Activated naive CD8-positive, alpha-beta T cell (primary cell): Measurements from ENCODE around the gene ZNF317.
"Not testable (repeated sequence)": the region's sequence is repeated elsewhere in the genome, so short reads cannot be mapped to it uniquely, and the experiment has no call there.

Source experiments
- H3K27ac Mint-ChIP-seq: one replicate; pipeline ENCODE4 v1.8.0; 2021; ENCODE audit warnings: mixed read lengths
- H3K27me3 Mint-ChIP-seq: one replicate; pipeline ENCODE4 v1.8.0; 2021; ENCODE audit warnings: mixed read lengths
- H3K36me3 Mint-ChIP-seq: one replicate; pipeline ENCODE4 v1.8.0; 2021; ENCODE audit warnings: mixed read lengths
- H3K4me1 Mint-ChIP-seq: one replicate; pipeline ENCODE4 v1.8.0; 2021; ENCODE audit warnings: low read depth, mixed read lengths
- H3K4me3 Mint-ChIP-seq: one replicate; pipeline ENCODE4 v1.8.0; 2021; ENCODE audit warnings: mild to moderate bottlenecking, mixed read lengths
- H3K9me3 Mint-ChIP-seq: one replicate; pipeline ENCODE4 v1.8.0; 2021; ENCODE audit warnings: low read depth, mixed read lengths

Gene ZNF317

GRCh38 chr19:9151367-9151766 lies 11.2 kb downstream of the ZNF317 start:
- H3K27me3 Mint-ChIP-seq, result no peaks in the 10 kb centered on the region
- peak overlapping the region; percentile 32 for H3K4me3 Mint-ChIP-seq
- H3K4me1 Mint-ChIP-seq, result peaks cover 75% of the 10 kb centered on the region
- no peak overlapping the region for H3K27ac Mint-ChIP-seq
- peaks cover 65% of the 10 kb centered on the region for H3K36me3 Mint-ChIP-seq
- peaks cover 4% of the 10 kb centered on the region for H3K9me3 Mint-ChIP-seq

- H3K4me1 Mint-ChIP-seq, result peaks cover 38% of the 10 kb centered on the region
- peak overlapping the region; percentile 52 for H3K27ac Mint-ChIP-seq
- H3K27me3 Mint-ChIP-seq, result no peaks in the 10 kb centered on the region
- H3K4me3 Mint-ChIP-seq, result no peak overlapping the region
- H3K9me3 Mint-ChIP-seq, result peaks cover 7% of the 10 kb centered on the region
- H3K36me3 Mint-ChIP-seq, result peaks cover 65% of the 10 kb centered on the region
These were observed 15.4 kb downstream of the ZNF317 start for GRCh38 chr19:9155591-9155990.

- Mint-ChIP-seq H3K36me3 (peaks cover 65% of the 10 kb centered on the region), H3K27me3 (no peaks in the 10 kb centered on the region), H3K4me1 (peaks cover 31% of the 10 kb centered on the region), H3K4me3 (no peak overlapping the region), H3K9me3 (peaks cover 5% of the 10 kb centered on the region), H3K27ac (no peak overlapping the region)
These were observed 16.1 kb downstream of the ZNF317 start for GRCh38 chr19:9156304-9156703.

- Mint-ChIP-seq H3K4me3 (no peak overlapping the region), H3K9me3 (peaks cover 3% of the 10 kb centered on the region), H3K27ac (no peak overlapping the region)
These were observed 19.7 kb downstream of the ZNF317 start for GRCh38 chr19:9159891-9160290.

GRCh38 chr19:9161427-9161826 lies 21.2 kb downstream of the ZNF317 start:
- no peaks in the 10 kb centered on the region for H3K4me1 Mint-ChIP-seq
- H3K36me3 Mint-ChIP-seq, result peaks cover 53% of the 10 kb centered on the region
- H3K27me3 Mint-ChIP-seq, result no peaks in the 10 kb centered on the region
- no peak overlapping the region for H3K4me3 Mint-ChIP-seq
- no peak overlapping the region for H3K27ac Mint-ChIP-seq
- H3K9me3 Mint-ChIP-seq, result peaks cover 3% of the 10 kb centered on the region

More at GRCh38 chr19:9159891-9160290, 19.7 kb downstream of the ZNF317 start:
- peaks cover 65% of the 10 kb centered on the region for H3K36me3 Mint-ChIP-seq
- H3K27me3 Mint-ChIP-seq, result no peaks in the 10 kb centered on the region
- peaks cover 9% of the 10 kb centered on the region for H3K4me1 Mint-ChIP-seq

GRCh38 chr19:9165261-9165660 lies 25.1 kb downstream of the ZNF317 start:
- no peaks in the 10 kb centered on the region for H3K9me3 Mint-ChIP-seq
- no peaks in the 10 kb centered on the region for H3K27me3 Mint-ChIP-seq
- no peak overlapping the region for H3K27ac Mint-ChIP-seq
- peaks cover 34% of the 10 kb centered on the region for H3K36me3 Mint-ChIP-seq
- H3K4me3 Mint-ChIP-seq, result no peak overlapping the region
- no peaks in the 10 kb centered on the region for H3K4me1 Mint-ChIP-seq

GRCh38 chr19:9166846-9167245 lies 26.6 kb downstream of the ZNF317 start:
- no peaks in the 10 kb centered on the region for H3K4me1 Mint-ChIP-seq
- H3K9me3 Mint-ChIP-seq, result no peaks in the 10 kb centered on the region
- H3K4me3 Mint-ChIP-seq, result no peak overlapping the region
- no peaks in the 10 kb centered on the region for H3K27me3 Mint-ChIP-seq
- H3K36me3 Mint-ChIP-seq, result peaks cover 18% of the 10 kb centered on the region
- H3K27ac Mint-ChIP-seq, result no peak overlapping the region

GRCh38 chr19:9171393-9171991 lies 31.3 kb downstream of the ZNF317 start:
- H3K4me3 Mint-ChIP-seq, result no peak overlapping the region
- no peaks in the 10 kb centered on the region for H3K36me3 Mint-ChIP-seq
- H3K27ac Mint-ChIP-seq, result no peak overlapping the region
- H3K9me3 Mint-ChIP-seq, result no peaks in the 10 kb centered on the region
- H3K4me1 Mint-ChIP-seq, result no peaks in the 10 kb centered on the region
- no peaks in the 10 kb centered on the region for H3K27me3 Mint-ChIP-seq

- Mint-ChIP-seq H3K27ac (no peak overlapping the region), H3K4me1 (no peaks in the 10 kb centered on the region), H3K27me3 (no peaks in the 10 kb centered on the region), H3K4me3 (no peak overlapping the region), H3K36me3 (no peaks in the 10 kb centered on the region), H3K9me3 (no peaks in the 10 kb centered on the region)
These were observed 35.1 kb downstream of the ZNF317 start for GRCh38 chr19:9175326-9175725.

- Mint-ChIP-seq H3K9me3 (no peaks in the 10 kb centered on the region), H3K36me3 (no peaks in the 10 kb centered on the region), H3K4me1 (no peaks in the 10 kb centered on the region), H3K27me3 (no peaks in the 10 kb centered on the region), H3K27ac (no peak within 1 kb of the TSS), H3K4me3 (no peak within 1 kb of the TSS)
These were observed 38.7 kb downstream of the ZNF317 start, which contains the start of gene OR7D2 for GRCh38 chr19:9178901-9179300. Gene OR7D2 (plus strand): TSS chr19:9178979. CDS start chr19:9185782, 6,803 bp downstream.

- H3K27me3 Mint-ChIP-seq, result no peaks in the 10 kb centered on the region
- H3K4me1 Mint-ChIP-seq, result no peaks in the 10 kb centered on the region
- no peak overlapping the region for H3K4me3 Mint-ChIP-seq
- H3K9me3 Mint-ChIP-seq, result peaks cover 3% of the 10 kb centered on the region
- H3K36me3 Mint-ChIP-seq, result peaks cover 6% of the 10 kb centered on the region
- no peak overlapping the region for H3K27ac Mint-ChIP-seq
These were observed 42.8 kb downstream of the ZNF317 start for GRCh38 chr19:9183000-9183399.

GRCh38 chr19:9187191-9187590 lies 47.0 kb downstream of the ZNF317 start:
- Mint-ChIP-seq H3K27ac (no peak overlapping the region), H3K36me3 (peaks cover 11% of the 10 kb centered on the region), H3K4me3 (no peak overlapping the region), H3K4me1 (no peaks in the 10 kb centered on the region), H3K9me3 (peaks cover 7% of the 10 kb centered on the region), H3K27me3 (peaks cover 8% of the 10 kb centered on the region)

GRCh38 chr19:9189535-9189934 lies 49.3 kb downstream of the ZNF317 start:
- no peaks in the 10 kb centered on the region for H3K4me1 Mint-ChIP-seq
- H3K9me3 Mint-ChIP-seq, result peaks cover 7% of the 10 kb centered on the region
- H3K4me3 Mint-ChIP-seq, result no peak overlapping the region
- H3K27ac Mint-ChIP-seq, result no peak overlapping the region
- peaks cover 12% of the 10 kb centered on the region for H3K27me3 Mint-ChIP-seq
- H3K36me3 Mint-ChIP-seq, result peaks cover 11% of the 10 kb centered on the region

GRCh38 chr19:9198044-9198443 lies 57.8 kb downstream of the ZNF317 start:
- H3K36me3 Mint-ChIP-seq, H3K9me3 Mint-ChIP-seq, H3K27ac Mint-ChIP-seq, H3K4me3 Mint-ChIP-seq, H3K4me1 Mint-ChIP-seq: not testable (repeated sequence)
- peaks cover 13% of the 10 kb centered on the region for H3K27me3 Mint-ChIP-seq

GRCh38 chr19:9205501-9206113 lies 65.4 kb downstream of the ZNF317 start:
- H3K4me3 Mint-ChIP-seq, result peak overlapping the region; percentile 50
- H3K9me3 Mint-ChIP-seq, result no peaks in the 10 kb centered on the region
- H3K36me3 Mint-ChIP-seq, result no peaks in the 10 kb centered on the region
- H3K4me1 Mint-ChIP-seq, result peaks cover 3% of the 10 kb centered on the region
- H3K27ac Mint-ChIP-seq, result no peak overlapping the region
- H3K27me3 Mint-ChIP-seq, result peaks cover 5% of the 10 kb centered on the region
